NT2/D1 (cell line): ENCODE data around the gene GOLGA3.
"Not testable (repeated sequence)": the region's sequence is repeated elsewhere in the genome, so short reads cannot be mapped to it uniquely, and the experiment has no call there.

Experiments used
- DNase-seq: peaks from one replicate; pipeline ENCODE4 v3.0.0-alpha.2; 2011; ENCODE audit warnings: low read depth, low spot score
- H3K27me3 ChIP-seq: 2 replicates; pipeline ENCODE4 v1.6.0; 2011; ENCODE audit warnings: mild to moderate bottlenecking; ENCODE audit not compliant: insufficient read length, insufficient read depth
- H3K36me3 ChIP-seq: 2 replicates; pipeline ENCODE4 v1.6.1; 2011; ENCODE audit warnings: mild to moderate bottlenecking, low read length, mixed read lengths; ENCODE audit not compliant: insufficient read depth, insufficient read length
- H3K4me1 ChIP-seq: 2 replicates; pipeline ENCODE4 v1.5.1; 2011; ENCODE audit not compliant: insufficient read depth, insufficient read length
- H3K4me3 ChIP-seq: 2 replicates; pipeline ENCODE4 v1.5.1; 2011; ENCODE audit warnings: low read depth; ENCODE audit not compliant: insufficient read length
- H3K9ac ChIP-seq: 2 replicates; pipeline ENCODE4 v1.6.0; 2011; ENCODE audit warnings: low read depth; ENCODE audit not compliant: insufficient read length
- H3K9me3 ChIP-seq: 2 replicates; pipeline ENCODE4 v1.5.1; 2011; ENCODE audit warnings: mild to moderate bottlenecking, low read length; ENCODE audit not compliant: insufficient read depth
- SUZ12 ChIP-seq: IDR thresholded peaks from 2 replicates; pipeline ENCODE4 v1.6.1; 2011; ENCODE audit not compliant: insufficient read length, insufficient read depth; ENCODE audit errors: extremely low read depth
- YY1 ChIP-seq: IDR thresholded peaks from 2 replicates; pipeline ENCODE4 v1.6.1; 2011; ENCODE audit not compliant: insufficient read length, insufficient read depth
- ZNF274 ChIP-seq: IDR thresholded peaks from 2 replicates; pipeline ENCODE4 v1.6.1; 2011; ENCODE audit warnings: mild to moderate bottlenecking, low read depth, low read length

GOLGA3 gene

DNA sequence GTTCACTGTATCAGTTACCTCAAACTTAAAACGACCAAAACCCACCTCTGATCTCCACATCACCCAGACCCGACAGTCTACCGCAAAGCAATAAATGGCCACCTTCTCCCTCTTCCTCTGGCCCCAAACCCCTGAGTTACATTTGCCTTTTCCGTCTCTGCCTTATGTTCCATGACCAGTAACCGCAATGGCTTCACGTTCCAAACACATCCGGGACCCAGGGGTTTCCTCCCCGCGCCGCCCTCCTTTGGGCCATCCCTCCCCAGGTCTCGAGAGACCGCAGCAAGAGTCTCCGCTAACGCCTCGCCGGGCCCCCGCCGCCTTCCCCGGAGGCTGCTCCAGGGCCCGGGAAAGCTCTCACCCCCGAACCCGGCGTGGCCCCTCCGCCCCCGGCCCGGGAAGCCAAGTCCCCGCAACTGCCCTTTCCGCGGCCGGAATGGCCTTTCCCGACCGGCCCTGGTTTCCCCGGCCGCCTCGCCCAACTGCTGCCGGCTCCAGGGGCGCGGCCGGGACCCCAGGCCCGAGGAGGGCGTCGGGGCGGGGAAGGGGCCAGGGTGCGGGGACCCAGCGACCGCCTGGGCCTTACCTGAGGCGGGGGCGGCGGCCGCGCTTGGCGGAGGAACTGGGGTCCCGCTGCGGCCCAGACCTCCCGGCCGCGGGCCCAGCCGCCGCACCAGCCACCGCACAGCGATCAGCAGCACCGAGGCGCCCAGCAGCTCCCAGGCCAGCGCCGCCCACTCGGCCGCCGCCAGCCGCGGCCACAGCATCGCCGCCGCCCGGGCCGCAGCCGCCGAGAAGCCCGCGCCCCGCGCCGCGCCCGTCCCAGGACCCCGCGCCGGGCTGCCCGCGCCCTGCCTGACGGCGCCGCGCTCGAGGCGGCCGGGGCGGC lies 67.4 kb downstream of the GOLGA3 start, which contains the start of gene ANKLE2:
Gene ANKLE2, minus strand, starts transcription at position 801 of the 889 bp plus-strand sequence. Its CDS starts 34 bp downstream, at position 767.
- TF ChIP-seq ZNF274 (no peak), YY1 (no peak), SUZ12 (no peak)
- Histone ChIP-seq H3K36me3 (peaks cover 44% of the 10 kb centered on the region), H3K27me3 (no peaks in the 10 kb centered on the region), H3K9ac (peak within 1 kb of the TSS; percentile 96), H3K4me1 (peaks cover 8% of the 10 kb centered on the region), H3K4me3 (peak within 1 kb of the TSS; percentile 83), H3K9me3 (no peaks in the 10 kb centered on the region)
- DNase-seq, result no peak

DNA sequence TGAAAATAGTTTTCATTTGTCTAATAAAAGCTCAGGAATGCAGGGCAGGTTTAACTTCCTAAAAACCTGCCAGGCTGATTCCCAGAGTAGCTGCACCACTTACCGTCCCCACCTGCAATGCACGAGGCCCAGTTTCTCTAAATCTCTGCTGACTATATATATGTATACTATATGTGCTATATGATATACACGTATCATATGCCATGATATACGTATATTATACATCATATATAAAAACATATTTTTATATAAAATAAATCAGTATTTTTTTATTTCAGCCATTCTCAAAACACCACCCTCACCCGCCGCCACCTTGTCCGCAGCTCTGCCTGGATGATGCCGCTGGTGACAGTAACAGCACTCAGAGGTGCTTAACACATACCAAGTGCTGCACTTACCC lies 69.3 kb downstream of the GOLGA3 start:
- Histone ChIP-seq H3K36me3 (peaks cover 56% of the 10 kb centered on the region), H3K4me1 (peaks cover 6% of the 10 kb centered on the region), H3K9ac (no peak overlapping the region), H3K27me3 (no peaks in the 10 kb centered on the region), H3K4me3 (no peak overlapping the region), H3K9me3 (no peaks in the 10 kb centered on the region)
- TF ChIP-seq SUZ12 (no peak), YY1 (no peak), ZNF274 (no peak)
- no peak for DNase-seq

DNA sequence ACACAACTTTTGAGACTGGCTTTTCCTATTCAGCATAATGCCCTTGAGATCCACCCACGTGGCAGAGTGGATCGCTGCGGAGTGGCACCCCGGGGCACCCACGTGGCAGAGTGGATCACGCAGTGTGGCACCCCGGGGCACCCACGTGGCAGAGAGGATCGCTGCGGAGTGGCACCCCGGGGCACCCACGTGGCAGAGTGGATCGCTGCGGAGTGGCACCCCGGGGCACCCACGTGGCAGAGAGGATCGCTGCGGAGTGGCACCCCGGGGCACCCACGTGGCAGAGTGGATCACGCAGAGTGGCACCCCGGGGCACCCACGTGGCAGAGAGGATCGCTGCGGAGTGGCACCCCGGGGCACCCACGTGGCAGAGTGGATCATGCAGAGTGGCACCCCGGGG lies 69.8 kb downstream of the GOLGA3 start:
- H3K27me3 ChIP-seq, H3K4me3 ChIP-seq, H3K9me3 ChIP-seq, DNase-seq, H3K4me1 ChIP-seq, H3K9ac ChIP-seq: not testable (repeated sequence)
- H3K36me3 ChIP-seq, result peaks cover 58% of the 10 kb centered on the region

DNA sequence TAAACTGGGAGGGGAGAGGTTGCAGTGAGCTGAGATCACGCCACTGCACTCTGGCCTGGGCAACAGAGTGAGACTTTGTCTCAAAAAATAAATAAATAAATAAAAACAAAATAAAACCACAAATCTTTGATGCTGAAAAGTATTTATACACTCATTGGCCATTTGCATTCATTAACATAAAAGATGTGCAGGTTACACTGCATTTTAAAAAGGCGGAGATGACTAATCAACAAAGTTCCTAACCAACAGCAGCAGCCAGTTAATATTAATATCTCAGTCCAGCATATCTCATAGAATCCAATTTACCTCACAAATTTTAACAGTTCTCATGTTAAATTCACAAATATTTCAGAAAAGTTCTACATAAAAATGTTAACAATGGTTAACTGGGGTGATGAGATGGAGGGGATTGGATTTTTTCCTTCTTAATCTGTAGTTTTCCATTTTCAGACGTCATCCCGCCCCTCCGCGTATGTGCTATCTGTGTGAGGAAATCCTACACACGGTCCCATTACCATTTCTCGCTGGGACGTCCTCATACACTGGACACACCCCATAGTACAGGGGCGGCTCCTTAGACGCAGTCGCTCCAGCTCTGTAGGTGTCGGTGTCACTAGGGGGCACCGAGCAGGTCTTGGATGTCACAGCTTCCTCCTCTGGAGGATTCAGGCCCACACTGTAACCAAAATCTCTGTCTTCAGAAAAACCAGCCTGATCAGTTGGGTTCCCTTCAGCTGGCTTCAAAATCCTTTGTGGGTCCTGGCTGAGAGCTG lies 74.3 kb downstream of the GOLGA3 start:
- no peak for DNase-seq
- TF ChIP-seq ZNF274 (no peak), YY1 (no peak), SUZ12 (no peak)
- Histone ChIP-seq H3K9ac (no peak overlapping the region), H3K36me3 (peaks cover 93% of the 10 kb centered on the region), H3K4me1 (no peaks in the 10 kb centered on the region), H3K27me3 (no peaks in the 10 kb centered on the region), H3K9me3 (no peaks in the 10 kb centered on the region), H3K4me3 (no peak overlapping the region)

DNA sequence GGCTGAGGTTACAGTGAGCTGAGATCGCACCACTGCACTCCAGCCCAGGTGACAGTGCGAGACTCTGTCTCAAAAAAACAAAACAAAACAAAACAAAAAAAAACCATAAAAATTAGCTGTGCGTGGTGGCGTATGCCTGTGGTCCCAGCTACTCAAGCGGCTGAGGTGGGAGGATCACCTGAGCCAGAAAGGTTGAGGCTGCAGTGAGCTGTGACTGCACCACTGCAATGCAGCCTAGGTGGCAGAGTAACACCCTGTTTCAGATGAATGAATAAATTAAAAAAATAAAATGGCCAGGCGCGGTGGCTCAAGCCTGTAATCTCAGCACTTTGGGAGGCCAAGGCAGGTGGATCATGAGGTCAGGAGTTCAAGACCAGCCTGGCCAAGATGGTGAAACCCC lies 75.0 kb downstream of the GOLGA3 start:
- DNase-seq, H3K27me3 ChIP-seq, H3K9me3 ChIP-seq, H3K9ac ChIP-seq, H3K4me3 ChIP-seq, H3K4me1 ChIP-seq: not testable (repeated sequence)
- peaks cover 92% of the 10 kb centered on the region for H3K36me3 ChIP-seq

DNA sequence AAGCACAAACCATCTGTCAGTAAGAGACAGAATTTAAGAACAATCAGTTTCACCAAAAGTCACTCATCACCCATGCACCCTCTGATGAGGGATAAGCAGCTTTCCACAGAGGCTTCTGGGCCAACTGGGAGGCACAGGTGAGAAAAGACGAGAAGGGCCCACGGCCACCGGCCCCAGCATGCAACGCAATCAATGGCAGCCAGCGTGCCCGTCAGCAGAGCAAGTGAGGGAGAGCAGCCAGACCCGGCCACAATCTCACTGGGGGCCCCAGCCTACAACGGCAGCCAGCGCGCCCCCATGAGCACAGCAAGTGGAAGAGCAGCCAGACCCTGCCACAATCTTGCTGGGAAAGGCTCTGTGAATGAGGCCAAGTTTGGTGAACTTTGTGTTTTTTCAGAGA lies 80.3 kb downstream of the GOLGA3 start:
- H3K4me3 ChIP-seq, result no peak overlapping the region
- no peaks in the 10 kb centered on the region for H3K9me3 ChIP-seq
- H3K9ac ChIP-seq, result no peak overlapping the region
- no peak for DNase-seq
- no peaks in the 10 kb centered on the region for H3K4me1 ChIP-seq
- no peaks in the 10 kb centered on the region for H3K27me3 ChIP-seq
- TF ChIP-seq YY1 (no peak), SUZ12 (no peak), ZNF274 (no peak)
- H3K36me3 ChIP-seq, result peaks cover 94% of the 10 kb centered on the region

DNA sequence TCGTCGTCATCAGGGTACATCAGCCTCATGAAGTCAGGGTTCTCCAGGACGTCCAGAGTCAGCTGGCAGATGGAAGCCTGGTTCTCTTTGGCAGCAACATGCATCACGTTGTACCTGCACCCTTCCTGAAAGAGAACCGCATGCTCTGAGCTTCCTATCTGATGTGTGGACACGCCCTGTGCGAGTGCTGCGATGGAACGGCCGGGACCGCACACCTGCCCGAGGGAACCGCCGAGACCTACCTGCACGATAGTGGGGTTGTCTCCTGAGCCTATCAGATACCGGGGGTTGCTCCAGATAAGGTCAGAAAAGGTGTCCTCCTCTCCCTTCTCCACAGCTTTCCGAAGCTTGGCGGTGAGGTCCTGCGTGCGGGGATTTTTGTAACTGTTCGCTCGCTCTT lies 80.8 kb downstream of the GOLGA3 start:
- no peak overlapping the region for H3K9ac ChIP-seq
- DNase-seq, result no peak
- H3K4me1 ChIP-seq, result no peaks in the 10 kb centered on the region
- H3K4me3 ChIP-seq, result no peak overlapping the region
- TF ChIP-seq SUZ12, result no peak
- TF ChIP-seq ZNF274, result no peak
- no peak for TF ChIP-seq YY1
- peaks cover 94% of the 10 kb centered on the region for H3K36me3 ChIP-seq
- no peaks in the 10 kb centered on the region for H3K27me3 ChIP-seq
- H3K9me3 ChIP-seq, result no peaks in the 10 kb centered on the region
